NOMO-1 treated with dmso at 0.1 percent for 144 hours (cell line): ENCODE measurements around the gene SSX2B.
"Not testable (repeated sequence)": the region's sequence is repeated elsewhere in the genome, so short reads cannot be mapped to it uniquely, and the experiment has no call there.

Experiments used
- DNase-seq: peaks from one replicate; lab custom pipeline; 2025; ENCODE audit not compliant: unreplicated experiment; lab: John Stamatoyannopoulos, UW

The SSX2B gene

GRCh38 chrX:52750952-52751351 lies at the start of gene SSX2B:
SSX2B (plus strand) TSS chrX:52751252; CDS start chrX:52752681, 1,429 bp downstream.
- DNase-seq, result not testable (repeated sequence)

GRCh38 chrX:52707078-52707477 lies 44.0 kb upstream of the SSX2B start, which contains the start of gene SSX2:
SSX2 (minus strand) TSS chrX:52707178; CDS start chrX:52705749, 1,429 bp downstream.
- DNase-seq, result not testable (repeated sequence)

- DNase-seq, result not testable (repeated sequence)
These were observed 14.9 kb downstream of the SSX2B start for GRCh38 chrX:52765983-52766382.

GRCh38 chrX:52773504-52773903 lies 22.5 kb downstream of the SSX2B start:
- DNase-seq, result not testable (repeated sequence)

DNA sequence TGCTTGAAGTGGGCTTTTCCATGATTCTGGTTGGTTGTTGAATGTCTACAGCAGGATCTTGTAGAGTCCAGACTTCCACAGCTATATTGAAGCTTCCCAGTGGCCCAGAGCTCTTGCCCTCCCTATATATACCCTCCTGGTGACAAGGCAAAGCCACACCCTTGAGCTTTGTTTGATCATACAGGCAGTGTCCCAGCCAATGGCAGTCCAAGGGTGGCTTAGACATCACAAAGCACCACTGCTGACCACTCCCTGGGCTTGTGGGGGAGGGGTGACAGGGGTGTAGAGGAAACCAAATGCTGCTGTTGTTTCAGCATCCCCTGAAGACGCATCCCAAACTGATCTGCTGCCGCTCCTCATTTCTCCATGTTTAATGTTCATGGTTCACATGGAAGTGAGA lies 46.3 kb downstream of the SSX2B start, which contains the start of gene SPANXN5:
SPANXN5 (minus strand) TSS at position 101 of the 400 bp plus-strand sequence; CDS start at position 22, 79 bp downstream.
- not testable (repeated sequence) for DNase-seq

DNA sequence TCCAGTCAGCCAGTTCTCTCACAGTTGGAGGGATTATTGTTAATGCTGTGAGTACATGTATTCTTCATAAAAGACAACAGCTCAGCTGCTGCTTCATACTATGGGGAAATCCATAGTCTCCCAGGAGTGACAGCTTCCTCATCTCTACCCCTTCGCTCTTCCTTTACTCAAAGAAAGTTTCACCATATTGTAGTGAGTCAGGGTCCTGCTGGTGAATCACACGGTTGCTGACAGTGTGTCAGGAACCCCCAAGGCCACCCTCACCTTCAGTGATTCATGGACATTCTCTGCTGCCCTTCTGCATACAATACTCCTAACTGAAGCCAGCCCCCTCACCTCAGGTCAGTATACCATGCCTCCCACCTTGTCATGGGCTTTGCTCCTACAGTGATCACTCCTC lies 53.8 kb downstream of the SSX2B start:
- DNase-seq, result not testable (repeated sequence)
